ENCODE measurements around the gene EFHC1. TPM values are rescaled to one million over a fixed set of nuclear protein-coding genes. Genes with fewer than 3 reads are reported as not detected.

Gene EFHC1
- total RNA-seq, 2 experiments from 2014 or later, result 4.2 to 5.1 TPM

- no peaks in the 10 kb centered on the region for H3K36me3 Mint-ChIP-seq
- ATAC-seq (ENCODE audit: low read depth) (no peak), DNase-seq (no peak)
- peaks cover 15% of the 10 kb centered on the region for H3K27me3 Mint-ChIP-seq
- no peaks in the 10 kb centered on the region for H3K9me3 Mint-ChIP-seq
- POLR2A ChIA-PET, result no interaction called here
- no peak overlapping the region for H3K4me3 Mint-ChIP-seq
- no peak overlapping the region for H3K27ac Mint-ChIP-seq
- peaks cover under 1% of the 10 kb centered on the region for H3K4me1 Mint-ChIP-seq
Measured at GRCh38 chr6:52529311-52529710, 109.2 kb downstream of the EFHC1 start.

GRCh38 chr6:52530351-52530750 lies 110.2 kb downstream of the EFHC1 start:
- no peak for ATAC-seq (ENCODE audit: low read depth)

GRCh38 chr6:52531396-52531795 lies 111.3 kb downstream of the EFHC1 start:
- H3K27ac Mint-ChIP-seq, result no peak overlapping the region

More at GRCh38 chr6:52530351-52530750, 110.2 kb downstream of the EFHC1 start:
- Mint-ChIP-seq H3K27me3 (peaks cover 15% of the 10 kb centered on the region), H3K9me3 (no peaks in the 10 kb centered on the region), H3K4me3 (no peak overlapping the region), H3K27ac (no peak overlapping the region), H3K4me1 (peaks cover 11% of the 10 kb centered on the region), H3K36me3 (no peaks in the 10 kb centered on the region)
- no peak for DNase-seq
- POLR2A ChIA-PET, result no interaction called here

GRCh38 chr6:52531834-52532233 lies 111.7 kb downstream of the EFHC1 start:
- Mint-ChIP-seq H3K4me3 (no peak overlapping the region), H3K36me3 (no peaks in the 10 kb centered on the region), H3K9me3 (no peaks in the 10 kb centered on the region), H3K27ac (no peak overlapping the region), H3K4me1 (peaks cover 25% of the 10 kb centered on the region), H3K27me3 (peaks cover 15% of the 10 kb centered on the region)
- DNase-seq (no peak), ATAC-seq (ENCODE audit: low read depth) (no peak)
- POLR2A ChIA-PET, result no interaction called here

More at GRCh38 chr6:52531396-52531795, 111.3 kb downstream of the EFHC1 start:
- Mint-ChIP-seq H3K36me3 (no peaks in the 10 kb centered on the region), H3K4me3 (no peak overlapping the region), H3K9me3 (no peaks in the 10 kb centered on the region), H3K4me1 (peaks cover 21% of the 10 kb centered on the region), H3K27me3 (peaks cover 15% of the 10 kb centered on the region)
- ATAC-seq (ENCODE audit: low read depth), result no peak
- POLR2A ChIA-PET, result no interaction called here
- no peak for DNase-seq

GRCh38 chr6:52532457-52532856 lies 112.3 kb downstream of the EFHC1 start:
- peaks cover 15% of the 10 kb centered on the region for H3K27me3 Mint-ChIP-seq
- no peak overlapping the region for H3K4me3 Mint-ChIP-seq
- H3K36me3 Mint-ChIP-seq, result no peaks in the 10 kb centered on the region
- peaks cover 31% of the 10 kb centered on the region for H3K4me1 Mint-ChIP-seq
- no peaks in the 10 kb centered on the region for H3K9me3 Mint-ChIP-seq
- DNase-seq, result no peak
- no peak overlapping the region for H3K27ac Mint-ChIP-seq
- no peak for ATAC-seq (ENCODE audit: low read depth)
- POLR2A ChIA-PET, result no interaction called here

- ATAC-seq (ENCODE audit: low read depth) (no peak), DNase-seq (no peak)
- no peaks in the 10 kb centered on the region for H3K36me3 Mint-ChIP-seq
- POLR2A ChIA-PET, result no interaction called here
- H3K27ac Mint-ChIP-seq, result no peak overlapping the region
- H3K4me1 Mint-ChIP-seq, result peaks cover 37% of the 10 kb centered on the region
- no peak overlapping the region for H3K4me3 Mint-ChIP-seq
- H3K27me3 Mint-ChIP-seq, result peaks cover 19% of the 10 kb centered on the region
- no peaks in the 10 kb centered on the region for H3K9me3 Mint-ChIP-seq
Measured at GRCh38 chr6:52533491-52533890, 113.3 kb downstream of the EFHC1 start.

GRCh38 chr6:52534363-52534762 lies 114.2 kb downstream of the EFHC1 start:
- DNase-seq (no peak), ATAC-seq (ENCODE audit: low read depth) (no peak)
- Mint-ChIP-seq H3K27me3 (peaks cover 27% of the 10 kb centered on the region), H3K36me3 (no peaks in the 10 kb centered on the region), H3K4me3 (peak overlapping the region; percentile 61), H3K4me1 (peaks cover 37% of the 10 kb centered on the region), H3K27ac (no peak overlapping the region), H3K9me3 (no peaks in the 10 kb centered on the region)
- POLR2A ChIA-PET, result no interaction called here

GRCh38 chr6:52534966-52535390 lies 114.8 kb downstream of the EFHC1 start:
- no peaks in the 10 kb centered on the region for H3K36me3 Mint-ChIP-seq
- POLR2A ChIA-PET, result no interaction called here
- H3K4me1 Mint-ChIP-seq, result peaks cover 37% of the 10 kb centered on the region
- peaks cover 33% of the 10 kb centered on the region for H3K27me3 Mint-ChIP-seq
- peak; percentile 72 for DNase-seq
- H3K9me3 Mint-ChIP-seq, result no peaks in the 10 kb centered on the region
- ATAC-seq (ENCODE audit: low read depth), result peak; percentile 86
- peak overlapping the region; percentile 74 for H3K27ac Mint-ChIP-seq
- peak overlapping the region; percentile 61 for H3K4me3 Mint-ChIP-seq

- H3K4me1 Mint-ChIP-seq, result peaks cover 37% of the 10 kb centered on the region
- H3K4me3 Mint-ChIP-seq, result peak overlapping the region; percentile 61
- H3K27ac Mint-ChIP-seq, result peak overlapping the region; percentile 69
- POLR2A ChIA-PET, result interaction anchor here (0.6 to 2.4 kb wide), 2 partner anchors 41 to 272 kb away, joined by 5 to 6 read pairs; partner anchors contain the start of gene TRAM2
- no peaks in the 10 kb centered on the region for H3K36me3 Mint-ChIP-seq
- no peaks in the 10 kb centered on the region for H3K9me3 Mint-ChIP-seq
- no peak for DNase-seq
- peaks cover 39% of the 10 kb centered on the region for H3K27me3 Mint-ChIP-seq
- peak; percentile 29 for ATAC-seq (ENCODE audit: low read depth)
Measured at GRCh38 chr6:52535711-52536423, 115.7 kb downstream of the EFHC1 start.

- peaks cover 38% of the 10 kb centered on the region for H3K27me3 Mint-ChIP-seq
- H3K9me3 Mint-ChIP-seq, result no peaks in the 10 kb centered on the region
- no peak for ATAC-seq (ENCODE audit: low read depth)
- no peak overlapping the region for H3K27ac Mint-ChIP-seq
- peaks cover 37% of the 10 kb centered on the region for H3K4me1 Mint-ChIP-seq
- H3K36me3 Mint-ChIP-seq, result no peaks in the 10 kb centered on the region
- DNase-seq, result no peak
- POLR2A ChIA-PET, result interaction anchor here (2.4 kb wide), 1 partner anchor 40 kb away, joined by 6 read pairs; the partner anchor contains the start of gene TRAM2
- H3K4me3 Mint-ChIP-seq, result no peak overlapping the region
Measured at GRCh38 chr6:52536424-52536916, 116.3 kb downstream of the EFHC1 start.

GRCh38 chr6:52537001-52537753 lies 117.0 kb downstream of the EFHC1 start:
- DNase-seq (no peak), ATAC-seq (ENCODE audit: low read depth) (no peak)
- Mint-ChIP-seq H3K9me3 (no peaks in the 10 kb centered on the region), H3K4me3 (peak overlapping the region; percentile 28), H3K27ac (no peak overlapping the region), H3K4me1 (peaks cover 37% of the 10 kb centered on the region), H3K27me3 (peaks cover 33% of the 10 kb centered on the region), H3K36me3 (no peaks in the 10 kb centered on the region)
- POLR2A ChIA-PET, result interaction anchor here (2.4 kb wide), 1 partner anchor 39 kb away, joined by 6 read pairs; the partner anchor contains the start of gene TRAM2

- Mint-ChIP-seq H3K4me3 (no peak overlapping the region), H3K4me1 (peaks cover 37% of the 10 kb centered on the region)
Measured at GRCh38 chr6:52538252-52538900, 118.2 kb downstream of the EFHC1 start.

GRCh38 chr6:52538901-52539354 lies 118.8 kb downstream of the EFHC1 start:
- no peaks in the 10 kb centered on the region for H3K36me3 Mint-ChIP-seq
- no peak overlapping the region for H3K27ac Mint-ChIP-seq
- no peak for ATAC-seq (ENCODE audit: low read depth)
- no peaks in the 10 kb centered on the region for H3K9me3 Mint-ChIP-seq
- H3K27me3 Mint-ChIP-seq, result peaks cover 25% of the 10 kb centered on the region
- H3K4me1 Mint-ChIP-seq, result peaks cover 37% of the 10 kb centered on the region
- H3K4me3 Mint-ChIP-seq, result no peak overlapping the region
- no peak for DNase-seq
- POLR2A ChIA-PET, result no interaction called here

More at GRCh38 chr6:52538252-52538900, 118.2 kb downstream of the EFHC1 start:
- Mint-ChIP-seq H3K27me3 (peaks cover 29% of the 10 kb centered on the region), H3K9me3 (no peaks in the 10 kb centered on the region), H3K36me3 (no peaks in the 10 kb centered on the region), H3K27ac (no peak overlapping the region)
- DNase-seq (no peak), ATAC-seq (ENCODE audit: low read depth) (no peak)
- POLR2A ChIA-PET, result no interaction called here
